Vein endothelial cell (primary cell): ENCODE measurements around the gene ZRANB1. TPM values are rescaled to one million over a fixed set of nuclear protein-coding genes. Genes with fewer than 3 reads are reported as not detected.

ENCODE experiments used
- small RNA-seq: library from RNA; depleted of rRNA; stranded (forward); fragments of <200 nt; gene quantifications from one replicate; pipeline ENCODE3, GENCODE V24; 2012
- total RNA-seq: library from RNA; depleted of rRNA; stranded (reverse); fragments of >200 nt; gene quantifications from 2 replicates; pipeline ENCODE4 v1.2.3, GENCODE V29; 2012

Gene ZRANB1
- 19.3 and 22.6 TPM in 2 replicates for total RNA-seq

GRCh38 chr10:124941823-124942222, at the start of gene ZRANB1:
Gene ZRANB1 (plus strand): TSS chr10:124942123. CDS start chr10:124942494, 371 bp downstream.

Small RNA genes lying within 50 kb of the gene (small RNA-seq; reads per million reads assigned to genes)
- not detected for gene MIR4296

Other genes with a start within 250 kb of the ZRANB1 start
- 23.0 and 27.1 TPM in 2 replicates for gene FAM53B, start 197.7 kb upstream of the ZRANB1 start, total RNA-seq
- gene EEF1AKMT2, start 150.2 kb upstream of the ZRANB1 start, total RNA-seq: 13.7 and 19.8 TPM in 2 replicates
- gene ABRAXAS2, start 140.3 kb upstream of the ZRANB1 start, total RNA-seq: 13.7 and 16.7 TPM in 2 replicates
- gene CTBP2, start 218.4 kb downstream of the ZRANB1 start, total RNA-seq: 99.4 and 99.6 TPM in 2 replicates